HG03066 (cell line): ENCODE data around the gene FGG.

Experiments used
- ATAC-seq: cut with Tn5 transposase; IDR thresholded peaks from one replicate; pipeline ENCODE4 v1.9.1; 2021; ENCODE audit warnings: low read depth; ENCODE audit not compliant: unreplicated experiment

Gene FGG

DNA sequence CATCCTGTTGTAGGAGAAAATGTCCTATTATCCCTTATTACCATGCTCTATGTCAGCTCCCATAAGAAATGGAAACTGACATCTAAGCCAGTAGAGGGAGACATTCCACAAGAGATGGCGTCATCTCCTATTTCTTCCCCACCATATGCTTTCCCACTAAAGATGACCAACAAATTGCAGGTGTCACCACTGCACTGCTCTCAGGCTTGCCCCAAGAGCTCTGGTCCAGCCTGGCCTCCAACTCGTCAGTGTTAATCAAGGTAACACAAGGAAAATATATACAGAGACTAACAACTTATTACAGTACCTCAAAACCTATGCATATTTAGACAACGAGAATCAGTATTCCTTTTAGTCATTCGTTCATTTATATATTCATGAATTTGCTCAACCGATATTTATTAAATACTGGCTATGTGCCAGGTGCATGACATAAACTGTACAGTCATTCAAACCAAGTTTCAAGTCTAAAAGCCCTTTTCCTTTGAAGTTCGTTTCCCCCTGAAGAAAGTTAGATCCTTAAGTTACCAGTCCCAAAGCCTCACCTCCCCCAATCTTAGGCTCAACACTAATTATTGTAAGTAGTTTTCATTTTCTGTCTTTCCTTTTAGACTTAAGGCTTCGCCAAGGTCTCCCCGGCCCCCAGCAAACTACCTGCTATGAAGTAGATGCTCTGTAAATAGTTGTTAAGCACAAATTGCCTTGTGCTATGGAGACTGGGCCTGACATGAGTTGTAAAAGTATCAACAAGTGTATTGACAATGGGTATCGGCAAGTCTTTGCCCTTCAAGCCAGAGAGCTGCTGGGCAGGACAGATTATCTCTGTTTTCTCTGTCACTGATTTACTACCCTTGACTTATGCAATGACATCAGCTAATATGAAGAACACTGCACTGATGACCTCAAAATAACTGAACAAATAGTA, 52.7 kb downstream of the FGG start:
- ATAC-seq: peak; percentile 70

DNA sequence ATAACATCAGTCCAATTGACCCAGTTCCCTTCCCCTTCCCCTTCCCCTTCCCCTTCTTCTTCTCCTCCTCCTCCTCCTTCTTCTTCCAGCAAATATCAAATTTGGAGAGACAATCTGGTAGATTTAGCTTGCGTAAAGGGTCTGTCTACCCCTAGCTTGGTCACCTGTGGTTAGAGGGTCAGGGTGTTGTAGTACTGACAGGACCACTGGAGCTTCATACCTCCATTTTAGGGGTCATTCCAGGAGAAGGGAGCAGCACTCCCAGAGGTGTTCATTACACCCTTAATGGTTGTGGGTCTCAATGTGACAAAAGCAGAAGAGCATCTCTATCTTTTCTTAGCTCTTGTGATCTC, 53.3 kb downstream of the FGG start:
- ATAC-seq: peak; percentile 20
